Caco-2 (cell line): ENCODE data around the gene SURF2. TPM values are rescaled to one million over a fixed set of nuclear protein-coding genes. Genes with fewer than 3 reads are reported as not detected.
"Not testable (repeated sequence)": the region's sequence is repeated elsewhere in the genome, so short reads cannot be mapped to it uniquely, and the experiment has no call there.

Source experiments
- BruUV-seq: library from RNA; stranded (reverse); fragments of 400-500 nt; replicated peaks from 2 replicates; lab custom pipeline; 2021; lab: Mats Ljungman, UMichigan
- CTCF ChIA-PET: fragments of 300-600 bp; sonication (Branson Sonifier 250); formaldehyde crosslinking; loops from one replicate; lab custom pipeline; 2022; ENCODE audit warnings: antibody characterized with exemption; lab: Charles Lee
- POLR2A ChIA-PET: fragments of 300-600 bp; sonication (Branson Sonifier 250); formaldehyde crosslinking; loops from one replicate; lab custom pipeline; 2022; ENCODE audit warnings: antibody characterized with exemption; lab: Charles Lee
- DNase-seq, 2 experiments: peaks; one replicate each; pipeline versions ENCODE4 v3.0.0 to v3.0.0-alpha.2; 2020 to 2022
- H3K27me3 ChIP-seq: replicated peaks from 2 replicates; pipeline ENCODE4 v1.6.0; 2011; ENCODE audit warnings: low read length; ENCODE audit not compliant: control insufficient read depth, insufficient read depth
- H3K36me3 ChIP-seq: 2 replicates; pipeline ENCODE4 v1.5.1; 2011; ENCODE audit warnings: low read length; ENCODE audit not compliant: control insufficient read depth, insufficient read depth
- H3K4me1 ChIP-seq: fragments of 250-450 bp; sonication (Bioruptor Pico); 2 replicates; pipeline ENCODE4 v1.5.1; 2020; ENCODE audit warnings: mild to moderate bottlenecking
- H3K4me3 ChIP-seq: 2 replicates; pipeline ENCODE4 v1.5.1; 2011; ENCODE audit warnings: low read depth, mild to moderate bottlenecking, control low read depth, low read length
- H3K9me3 ChIP-seq: fragments of 250-450 bp; sonication (Bioruptor Pico); 2 replicates; pipeline ENCODE4 v1.5.1; 2020; ENCODE audit warnings: mild to moderate bottlenecking, moderate library complexity
- H3K27ac Mint-ChIP-seq: one replicate; pipeline ENCODE4 v1.8.0; 2022; ENCODE audit warnings: mixed read lengths; ENCODE audit not compliant: unreplicated experiment
- H3K27me3 Mint-ChIP-seq: one replicate; pipeline ENCODE4 v1.8.0; 2022; ENCODE audit warnings: mixed read lengths; ENCODE audit not compliant: insufficient read depth, unreplicated experiment
- H3K36me3 Mint-ChIP-seq: one replicate; pipeline ENCODE4 v1.8.0; 2022; ENCODE audit warnings: mild to moderate bottlenecking, mixed read lengths; ENCODE audit not compliant: insufficient read depth, unreplicated experiment
- H3K4me1 Mint-ChIP-seq: one replicate; pipeline ENCODE4 v1.8.0; 2022; ENCODE audit warnings: low read depth, mixed read lengths; ENCODE audit not compliant: unreplicated experiment
- H3K4me3 Mint-ChIP-seq: one replicate; pipeline ENCODE4 v1.8.0; 2022; ENCODE audit warnings: mild to moderate bottlenecking, moderate library complexity, mixed read lengths; ENCODE audit not compliant: unreplicated experiment
- H3K9me3 Mint-ChIP-seq: one replicate; pipeline ENCODE4 v1.8.0; 2022; ENCODE audit warnings: mixed read lengths; ENCODE audit not compliant: unreplicated experiment
- intact Hi-C: fragments of 100-400 bp; cut with micrococcal nuclease; formaldehyde crosslinking; loops from one replicate; pipeline ENCODE4 v1.10.0; 2022; ENCODE audit not compliant: unreplicated experiment
- total RNA-seq: library from RNA; stranded (reverse); gene quantifications from 2 replicates; pipeline ENCODE4 v1.2.3, GENCODE V29; 2022
- TF ChIP-seq, protein P1 (sequence below), 2 experiments: fragments of 200-600 bp in 1 of 2; IDR thresholded peaks; 1 replicate in 1 of 2; 2 replicates in 1 of 2; pipeline versions ENCODE4 v1.5.1 to v1.8.0; 2011 to 2022; ENCODE audit warnings: antibody characterized with exemption in 1 of 2, control low read depth in 1 of 2, inconsistent platforms in 1 of 2, low read depth in 1 of 2, low read length in 1 of 2, mild to moderate bottlenecking in 1 of 2, moderate library complexity in 1 of 2; ENCODE audit not compliant: insufficient read depth in 1 of 2, severe bottlenecking in 1 of 2, unreplicated experiment in 1 of 2

SURF2 gene
- total RNA-seq, 1 experiment from 2014 or later, result 34.4 TPM

DNA sequence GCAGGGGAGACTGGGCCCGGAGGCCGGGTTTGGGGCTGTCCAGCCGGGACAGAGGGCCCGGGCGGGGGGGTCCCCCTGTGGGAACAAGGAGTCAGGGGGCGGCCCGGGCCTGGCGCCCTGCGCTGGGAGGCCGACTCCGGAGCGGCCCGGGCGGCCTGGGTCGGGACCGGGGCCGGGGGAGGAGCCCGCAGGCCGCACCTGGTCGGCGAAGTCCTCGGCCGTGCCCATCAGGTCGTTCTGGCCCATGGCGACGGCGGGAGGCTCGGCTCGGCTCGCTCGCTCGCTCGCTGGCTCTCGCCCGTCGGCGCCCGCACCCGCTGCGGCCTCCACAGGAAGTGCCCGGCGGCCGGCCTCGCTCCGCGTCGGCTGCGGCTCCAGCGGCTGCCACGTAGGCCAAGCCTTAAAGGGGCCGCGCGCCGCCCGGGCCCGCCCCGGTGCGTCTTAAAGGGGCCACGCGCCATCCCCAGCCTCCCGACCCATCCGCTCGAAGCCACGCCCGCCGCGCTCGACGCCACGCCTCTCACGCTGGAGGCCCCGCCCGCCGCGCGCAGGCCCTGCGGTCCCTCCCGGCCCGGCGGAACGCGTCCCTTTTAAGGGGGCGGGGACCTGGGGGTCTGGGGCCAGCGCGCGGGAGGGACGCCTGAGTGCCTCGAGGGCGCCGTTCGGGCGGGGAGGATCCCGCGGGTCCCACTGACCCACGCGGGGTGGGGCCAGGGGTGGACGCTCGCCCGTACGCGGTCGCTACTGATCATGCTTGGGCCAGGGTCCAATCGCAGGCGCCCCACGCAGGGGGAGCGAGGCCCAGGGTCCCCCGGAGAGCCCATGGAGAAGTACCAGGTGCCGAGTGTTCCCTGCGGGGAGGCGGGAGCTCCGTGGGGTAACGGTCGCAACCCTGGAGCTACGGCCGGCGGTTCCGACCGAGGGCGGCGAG is 19.6 kb downstream of the SURF2 start, which contains the start of the genes STKLD1 and SURF4:
Gene STKLD1 (plus strand): TSS at position 643 of the 931 bp plus-strand sequence. CDS start 108 bp downstream, at position 751.
Gene SURF4 (minus strand): TSS at position 337 of the 931 bp plus-strand sequence. CDS start 91 bp downstream, at position 246.
- Mint-ChIP-seq H3K36me3 (peaks cover 47% of the 10 kb centered on the region), H3K9me3 (no peaks in the 10 kb centered on the region), H3K27ac (peak within 1 kb of the TSS; percentile 96), H3K4me1 (peaks cover 8% of the 10 kb centered on the region), H3K27me3 (no peaks in the 10 kb centered on the region), H3K4me3 (peak within 1 kb of the TSS; percentile 89)
- Histone ChIP-seq H3K27me3 (no peaks in the 10 kb centered on the region), H3K36me3 (peaks cover 3% of the 10 kb centered on the region; the same call in 1 of the 2 replicates), H3K4me3 (peak within 1 kb of the TSS; percentile 84), H3K4me1 (peaks cover 6% of the 10 kb centered on the region; the same call in 1 of the 2 replicates), H3K9me3 (no peaks in the 10 kb centered on the region)
- intact Hi-C loops, result loop anchor here (2.0 kb wide), 1 partner anchor 19 kb away; the partner anchor contains the start of genes SURF1 and SURF2
- TF ChIP-seq, protein P1, sequence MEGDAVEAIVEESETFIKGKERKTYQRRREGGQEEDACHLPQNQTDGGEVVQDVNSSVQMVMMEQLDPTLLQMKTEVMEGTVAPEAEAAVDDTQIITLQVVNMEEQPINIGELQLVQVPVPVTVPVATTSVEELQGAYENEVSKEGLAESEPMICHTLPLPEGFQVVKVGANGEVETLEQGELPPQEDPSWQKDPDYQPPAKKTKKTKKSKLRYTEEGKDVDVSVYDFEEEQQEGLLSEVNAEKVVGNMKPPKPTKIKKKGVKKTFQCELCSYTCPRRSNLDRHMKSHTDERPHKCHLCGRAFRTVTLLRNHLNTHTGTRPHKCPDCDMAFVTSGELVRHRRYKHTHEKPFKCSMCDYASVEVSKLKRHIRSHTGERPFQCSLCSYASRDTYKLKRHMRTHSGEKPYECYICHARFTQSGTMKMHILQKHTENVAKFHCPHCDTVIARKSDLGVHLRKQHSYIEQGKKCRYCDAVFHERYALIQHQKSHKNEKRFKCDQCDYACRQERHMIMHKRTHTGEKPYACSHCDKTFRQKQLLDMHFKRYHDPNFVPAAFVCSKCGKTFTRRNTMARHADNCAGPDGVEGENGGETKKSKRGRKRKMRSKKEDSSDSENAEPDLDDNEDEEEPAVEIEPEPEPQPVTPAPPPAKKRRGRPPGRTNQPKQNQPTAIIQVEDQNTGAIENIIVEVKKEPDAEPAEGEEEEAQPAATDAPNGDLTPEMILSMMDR (IDR thresholded peaks at IDR 0.05; ENCODE audit: insufficient read depth in 1 of 2, low read depth in 1 of 2, low read length in 1 of 2, severe bottlenecking in 1 of 2, unreplicated experiment in 1 of 2), result no peak
- CTCF ChIA-PET, result interaction anchor here (0.6 to 0.9 kb wide), 2 partner anchors 19 to 84 kb away, joined by 3 to 4 read pairs; partner anchors contain the start of gene CACFD1
- BruUV-seq, result no TSS peak
- POLR2A ChIA-PET, result interaction anchor here (0.8 to 1.3 kb wide), 3 partner anchors 13 to 83 kb away, joined by 3 to 5 read pairs (median 5); partner anchors contain the start of genes CACFD1, MED22 and RPL7A
- peak; percentile 95 to 98 for DNase-seq

DNA sequence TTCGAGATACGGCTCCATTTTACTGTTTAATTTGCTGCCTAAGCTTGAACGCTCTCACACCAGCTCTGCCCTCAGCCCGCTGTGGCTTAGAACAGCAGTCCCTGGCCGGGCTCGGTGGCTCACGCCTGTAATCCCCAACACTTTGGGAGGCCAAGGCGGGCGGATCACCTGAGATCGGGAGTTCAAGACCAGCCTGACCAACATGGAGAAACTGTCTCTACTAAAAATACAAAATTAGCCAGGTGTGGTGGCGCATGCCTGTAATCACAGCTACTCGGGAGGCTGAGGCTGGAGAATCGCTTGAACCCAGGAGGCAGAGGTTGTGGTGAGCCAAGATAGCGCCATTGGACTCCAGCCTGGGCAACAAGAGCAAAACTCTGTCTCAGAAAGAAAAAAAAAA is 20.9 kb downstream of the SURF2 start:
- H3K4me1 ChIP-seq, H3K9me3 ChIP-seq, H3K4me3 Mint-ChIP-seq, H3K27me3 ChIP-seq, H3K9me3 Mint-ChIP-seq, H3K4me3 ChIP-seq, H3K27me3 Mint-ChIP-seq, H3K36me3 ChIP-seq, H3K27ac Mint-ChIP-seq, DNase-seq, BruUV-seq, H3K4me1 Mint-ChIP-seq: not testable (repeated sequence)
- peaks cover 34% of the 10 kb centered on the region for H3K36me3 Mint-ChIP-seq
- CTCF ChIA-PET, result interaction anchor here (0.6 kb wide), 1 partner anchor 112 kb away, joined by 3 read pairs; no protein-coding TSS in a partner anchor
- intact Hi-C loops, result loop anchor here (2.0 kb wide), 1 partner anchor 20 kb away; the partner anchor contains the start of genes SURF1 and SURF2
- POLR2A ChIA-PET, result interaction anchor here (1.0 kb wide), 1 partner anchor 15 kb away, joined by 9 read pairs; no protein-coding TSS in a partner anchor

DNA sequence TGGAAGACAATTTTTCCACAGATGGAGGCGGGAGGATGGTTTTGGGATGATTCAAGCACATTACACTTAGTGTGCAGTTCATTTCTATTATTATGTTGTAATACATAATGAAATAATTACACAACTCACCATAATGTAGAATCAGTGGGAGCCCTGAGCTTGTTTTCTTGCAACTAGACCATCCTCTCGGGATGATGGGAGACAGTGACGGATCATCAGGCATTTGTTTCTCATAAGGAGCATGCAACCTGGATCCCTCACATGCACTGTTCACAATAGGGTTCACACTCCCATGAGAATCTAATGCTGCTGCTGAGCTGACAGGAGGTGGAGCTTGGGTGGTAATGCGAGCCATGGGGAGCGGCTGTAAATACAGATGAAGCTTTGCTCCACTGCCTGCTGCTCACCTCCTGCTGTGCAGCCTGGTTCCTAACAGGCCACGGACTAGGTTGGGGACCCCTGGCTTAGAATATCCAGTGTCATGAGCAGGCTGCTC is 21.4 kb downstream of the SURF2 start:
- H3K27me3 ChIP-seq, result no peaks in the 10 kb centered on the region
- H3K9me3 Mint-ChIP-seq, result no peaks in the 10 kb centered on the region
- CTCF ChIA-PET, result interaction anchor here (0.6 to 0.9 kb wide), 2 partner anchors 20 to 189 kb away, joined by 3 read pairs; no protein-coding TSS in a partner anchor
- BruUV-seq, result no TSS peak
- H3K4me1 Mint-ChIP-seq, result no peaks in the 10 kb centered on the region
- peaks cover 29% of the 10 kb centered on the region for H3K36me3 Mint-ChIP-seq
- H3K4me1 ChIP-seq, result peaks cover 6% of the 10 kb centered on the region; the same call in 1 of the 2 replicates
- H3K27me3 Mint-ChIP-seq, result no peaks in the 10 kb centered on the region
- no peaks in the 10 kb centered on the region for H3K9me3 ChIP-seq
- no peak overlapping the region for H3K27ac Mint-ChIP-seq
- H3K4me3 ChIP-seq, result no peak overlapping the region
- POLR2A ChIA-PET, result interaction anchor here (0.6 to 1.0 kb wide), 3 partner anchors 9 to 82 kb away, joined by 3 to 9 read pairs (median 5); partner anchors contain the start of gene CACFD1
- 0 out of 2 replicates have a peak, but pooled peaks cover 1% of the 10 kb centered on the region for H3K36me3 ChIP-seq
- no peak for DNase-seq
- intact Hi-C loops, result loop anchor here (2.0 kb wide), 1 partner anchor 21 kb away; the partner anchor contains the start of genes SURF1 and SURF2
- TF ChIP-seq, protein P1 (IDR thresholded peaks at IDR 0.05; ENCODE audit: insufficient read depth in 1 of 2, low read depth in 1 of 2, low read length in 1 of 2, severe bottlenecking in 1 of 2, unreplicated experiment in 1 of 2), result no peak
- H3K4me3 Mint-ChIP-seq, result no peak overlapping the region
